GM12865 (cell line): ENCODE data around the gene RNGTT.
"Not testable (repeated sequence)": the region's sequence is repeated elsewhere in the genome, so short reads cannot be mapped to it uniquely, and the experiment has no call there.

Experiments used
- DNase-seq: peaks from one replicate; pipeline ENCODE4 v3.0.0; 2010; ENCODE audit warnings: low read depth
- H3K4me3 ChIP-seq: 2 replicates; pipeline ENCODE4 v1.5.1; 2011; ENCODE audit warnings: mild to moderate bottlenecking, low read depth, low read length, control low read depth
- TF ChIP-seq, protein P1 (sequence below): IDR thresholded peaks from 2 replicates; pipeline ENCODE4 v1.5.1; 2011; ENCODE audit warnings: low read length, control low read depth, low read depth, inconsistent platforms; ENCODE audit not compliant: insufficient read depth; ENCODE audit errors: missing control alignments

Gene RNGTT

DNA sequence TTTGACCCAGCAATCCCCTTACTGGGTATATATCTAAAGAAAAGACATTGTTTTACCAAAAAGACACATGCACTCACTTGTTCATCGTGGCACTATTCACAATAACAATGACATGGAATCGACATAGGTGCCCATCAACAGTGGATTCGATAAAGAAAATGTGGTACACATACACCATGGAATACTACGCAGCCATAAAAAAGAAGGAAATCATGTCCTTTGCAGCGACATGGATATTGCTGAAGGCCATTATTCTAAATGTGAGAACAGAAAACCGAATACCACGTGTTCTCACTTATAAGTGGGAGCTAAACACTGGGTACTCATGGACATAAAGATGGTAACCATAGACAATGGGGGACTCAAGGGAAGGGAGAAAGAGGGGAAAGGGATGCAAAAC is 222.3 kb downstream of the RNGTT start:
- TF ChIP-seq, protein P1, sequence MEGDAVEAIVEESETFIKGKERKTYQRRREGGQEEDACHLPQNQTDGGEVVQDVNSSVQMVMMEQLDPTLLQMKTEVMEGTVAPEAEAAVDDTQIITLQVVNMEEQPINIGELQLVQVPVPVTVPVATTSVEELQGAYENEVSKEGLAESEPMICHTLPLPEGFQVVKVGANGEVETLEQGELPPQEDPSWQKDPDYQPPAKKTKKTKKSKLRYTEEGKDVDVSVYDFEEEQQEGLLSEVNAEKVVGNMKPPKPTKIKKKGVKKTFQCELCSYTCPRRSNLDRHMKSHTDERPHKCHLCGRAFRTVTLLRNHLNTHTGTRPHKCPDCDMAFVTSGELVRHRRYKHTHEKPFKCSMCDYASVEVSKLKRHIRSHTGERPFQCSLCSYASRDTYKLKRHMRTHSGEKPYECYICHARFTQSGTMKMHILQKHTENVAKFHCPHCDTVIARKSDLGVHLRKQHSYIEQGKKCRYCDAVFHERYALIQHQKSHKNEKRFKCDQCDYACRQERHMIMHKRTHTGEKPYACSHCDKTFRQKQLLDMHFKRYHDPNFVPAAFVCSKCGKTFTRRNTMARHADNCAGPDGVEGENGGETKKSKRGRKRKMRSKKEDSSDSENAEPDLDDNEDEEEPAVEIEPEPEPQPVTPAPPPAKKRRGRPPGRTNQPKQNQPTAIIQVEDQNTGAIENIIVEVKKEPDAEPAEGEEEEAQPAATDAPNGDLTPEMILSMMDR, result no peak
- DNase-seq, result no peak
- H3K4me3 ChIP-seq, result no peak overlapping the region

DNA sequence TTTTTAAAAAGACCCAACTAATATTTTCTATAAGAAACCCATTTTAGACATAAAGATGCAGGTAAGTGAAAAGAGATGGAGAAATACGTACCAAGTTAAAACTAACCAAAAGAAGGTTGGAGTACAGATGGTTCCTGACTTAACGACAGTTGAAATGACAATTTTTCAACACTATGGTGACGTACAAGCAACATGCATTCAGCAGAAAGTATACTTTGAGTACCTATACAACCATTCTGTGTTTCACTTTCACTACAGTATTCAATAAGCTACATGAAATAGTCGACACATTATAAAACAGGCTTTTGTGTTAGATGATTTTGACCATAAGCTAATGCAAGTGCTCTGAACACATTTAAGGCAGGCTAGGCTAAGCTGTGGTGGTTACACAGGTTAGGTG is 228.9 kb downstream of the RNGTT start:
- no peak for DNase-seq
- TF ChIP-seq, protein P1, result no peak
- no peak overlapping the region for H3K4me3 ChIP-seq

DNA sequence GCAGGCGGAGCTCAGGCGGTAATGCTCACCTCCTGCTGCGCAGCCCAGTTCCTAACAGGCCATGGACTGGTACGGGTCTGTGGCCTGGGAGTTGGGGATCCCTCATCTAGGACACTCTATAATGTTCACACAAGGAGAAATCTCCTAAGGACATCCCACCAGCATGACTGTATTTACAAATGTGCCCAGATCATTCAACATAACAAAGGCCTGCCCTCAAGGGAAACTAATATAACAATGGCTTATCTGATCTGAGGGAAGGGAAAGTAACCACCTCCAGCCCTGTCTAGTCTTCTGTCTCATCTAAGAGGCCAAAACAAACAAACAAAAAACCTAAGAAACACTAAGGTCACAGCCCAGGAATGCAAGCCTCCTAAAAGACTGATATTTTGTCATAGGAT is 232.8 kb downstream of the RNGTT start:
- H3K4me3 ChIP-seq, result no peak overlapping the region
- DNase-seq, result no peak
- TF ChIP-seq, protein P1, result no peak

DNA sequence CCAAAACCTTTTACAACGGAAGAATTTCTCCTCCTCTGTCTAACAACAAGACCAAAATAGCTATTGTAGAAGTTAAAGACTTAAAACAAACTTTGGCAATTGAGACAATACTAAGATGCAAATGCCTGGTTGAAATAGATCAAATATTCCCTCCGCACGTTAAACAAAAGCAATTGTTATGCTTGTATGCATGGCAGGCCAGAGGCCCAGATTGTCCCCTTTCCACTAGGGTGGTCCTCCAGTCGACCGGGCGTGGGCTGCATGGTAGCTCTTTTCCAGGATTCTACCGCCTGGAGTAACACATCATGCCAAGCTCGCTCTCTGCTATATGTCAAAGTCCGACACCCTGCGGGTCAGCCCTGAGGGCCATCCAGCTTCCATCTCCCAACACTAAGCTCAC is 234.7 kb downstream of the RNGTT start:
- no peak overlapping the region for H3K4me3 ChIP-seq
- TF ChIP-seq, protein P1, result no peak
- DNase-seq, result no peak

DNA sequence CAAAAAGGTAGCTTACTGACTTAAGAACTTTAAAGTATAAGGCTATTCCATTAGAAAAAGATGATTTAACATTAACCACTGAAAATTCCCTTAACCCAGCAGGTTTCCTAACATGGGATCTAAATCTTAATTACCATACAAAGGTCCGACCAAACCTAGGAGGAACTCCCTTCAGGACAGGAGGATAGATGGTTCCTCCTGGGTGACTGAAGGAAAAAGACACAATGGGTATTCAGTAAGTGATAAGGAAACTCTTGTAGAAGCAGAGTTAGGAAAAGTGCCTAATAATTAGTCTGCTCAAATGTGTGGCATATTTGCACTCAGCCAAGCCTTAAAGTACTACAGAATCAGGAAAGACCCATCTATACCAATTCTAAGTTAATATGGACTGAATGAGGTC is 237.0 kb downstream of the RNGTT start:
- not testable (repeated sequence) for DNase-seq

DNA sequence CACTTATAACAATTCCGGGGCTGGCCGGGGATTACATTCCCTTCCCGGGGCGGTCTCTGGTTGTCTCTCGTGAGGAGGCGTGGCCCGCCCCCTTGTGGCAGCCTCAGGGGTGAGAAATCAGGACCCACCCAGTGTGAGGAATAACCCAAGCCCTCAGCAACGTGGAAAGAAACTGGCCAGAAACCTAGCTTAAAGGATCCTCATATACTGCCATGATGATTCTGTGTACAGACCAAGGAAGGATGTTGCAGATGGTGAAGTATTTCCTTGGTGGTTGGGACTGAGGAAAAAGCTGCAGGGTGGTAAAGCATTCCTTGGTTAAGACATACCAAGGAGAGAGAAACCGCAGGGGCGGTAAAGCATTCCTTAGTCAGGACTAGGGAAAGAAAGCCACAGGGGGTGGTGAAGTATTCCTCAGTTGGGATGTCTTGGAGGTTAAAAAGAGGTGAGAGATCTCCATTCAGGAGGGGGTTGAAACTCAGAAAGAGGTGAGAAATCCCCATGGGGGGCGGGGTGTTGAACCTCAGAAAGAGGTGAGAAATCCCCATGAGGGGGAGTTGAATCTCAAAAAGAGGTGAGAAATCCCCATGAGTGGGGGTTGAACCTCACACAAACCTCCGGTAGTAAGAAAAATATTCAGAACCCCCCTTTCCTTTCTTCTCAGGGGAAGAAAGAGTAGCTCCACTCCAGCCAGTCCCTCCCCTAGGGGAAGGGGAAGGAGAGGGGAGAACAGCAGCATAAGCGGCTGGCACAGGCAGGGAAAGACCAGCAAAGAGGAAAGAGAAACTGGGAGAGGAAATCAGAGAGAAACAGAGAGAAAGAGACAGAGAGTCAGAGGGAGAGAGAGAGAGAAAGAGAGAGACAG is 238.1 kb downstream of the RNGTT start:
- DNase-seq, result peak; percentile 54

More for the DNA sequence above, 237.0 kb downstream of the RNGTT start:
- not testable (repeated sequence) for H3K4me3 ChIP-seq

DNA sequence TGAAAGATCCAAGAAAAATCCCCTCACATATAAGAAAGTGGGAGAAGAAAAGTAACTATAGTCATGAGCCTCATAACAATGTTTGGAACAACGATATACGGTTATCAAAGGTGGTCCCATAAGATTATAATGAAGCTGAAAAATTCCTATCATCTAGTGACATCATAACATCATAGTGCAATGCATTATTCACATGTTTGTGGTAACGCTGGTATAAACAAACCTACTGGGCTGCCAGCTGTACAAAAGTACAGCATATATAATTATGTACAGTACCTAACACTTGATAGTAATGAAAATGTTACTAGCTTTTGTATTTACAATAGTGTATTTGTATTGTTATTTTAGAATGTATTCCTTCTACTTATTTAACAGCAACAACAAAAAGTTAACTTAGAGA is 240.7 kb downstream of the RNGTT start:
- no peak for DNase-seq
- H3K4me3 ChIP-seq, result no peak overlapping the region
- TF ChIP-seq, protein P1, result no peak

More for the DNA sequence above, 238.1 kb downstream of the RNGTT start:
- TF ChIP-seq, protein P1, result no peak
- H3K4me3 ChIP-seq, result no peak overlapping the region

DNA sequence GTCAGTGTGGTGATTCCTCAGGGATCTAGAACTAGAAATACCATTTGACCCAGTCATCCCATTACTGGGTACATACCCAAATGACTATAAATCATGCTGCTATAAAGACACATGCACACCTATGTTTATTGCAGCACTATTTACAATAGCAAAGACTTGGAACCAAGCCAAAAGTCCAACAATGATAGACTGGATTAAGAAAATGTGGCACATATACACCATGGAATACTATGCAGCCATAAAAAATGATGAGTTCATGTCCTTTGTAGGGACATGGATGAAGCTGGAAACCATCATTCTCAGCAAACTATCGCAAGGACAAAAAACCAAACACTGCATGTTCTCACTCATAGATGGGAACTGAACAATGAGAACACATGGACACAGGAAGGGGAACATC is 247.0 kb downstream of the RNGTT start:
- not testable (repeated sequence) for DNase-seq, H3K4me3 ChIP-seq
